ENCODE results near the gene NNMT. TPM values are rescaled to one million over a fixed set of nuclear protein-coding genes. Genes with fewer than 3 reads are reported as not detected.

Gene NNMT
- total and polyA plus RNA-seq, 8 donors = 1.2 to 244 (median 1.9) TPM

DNA sequence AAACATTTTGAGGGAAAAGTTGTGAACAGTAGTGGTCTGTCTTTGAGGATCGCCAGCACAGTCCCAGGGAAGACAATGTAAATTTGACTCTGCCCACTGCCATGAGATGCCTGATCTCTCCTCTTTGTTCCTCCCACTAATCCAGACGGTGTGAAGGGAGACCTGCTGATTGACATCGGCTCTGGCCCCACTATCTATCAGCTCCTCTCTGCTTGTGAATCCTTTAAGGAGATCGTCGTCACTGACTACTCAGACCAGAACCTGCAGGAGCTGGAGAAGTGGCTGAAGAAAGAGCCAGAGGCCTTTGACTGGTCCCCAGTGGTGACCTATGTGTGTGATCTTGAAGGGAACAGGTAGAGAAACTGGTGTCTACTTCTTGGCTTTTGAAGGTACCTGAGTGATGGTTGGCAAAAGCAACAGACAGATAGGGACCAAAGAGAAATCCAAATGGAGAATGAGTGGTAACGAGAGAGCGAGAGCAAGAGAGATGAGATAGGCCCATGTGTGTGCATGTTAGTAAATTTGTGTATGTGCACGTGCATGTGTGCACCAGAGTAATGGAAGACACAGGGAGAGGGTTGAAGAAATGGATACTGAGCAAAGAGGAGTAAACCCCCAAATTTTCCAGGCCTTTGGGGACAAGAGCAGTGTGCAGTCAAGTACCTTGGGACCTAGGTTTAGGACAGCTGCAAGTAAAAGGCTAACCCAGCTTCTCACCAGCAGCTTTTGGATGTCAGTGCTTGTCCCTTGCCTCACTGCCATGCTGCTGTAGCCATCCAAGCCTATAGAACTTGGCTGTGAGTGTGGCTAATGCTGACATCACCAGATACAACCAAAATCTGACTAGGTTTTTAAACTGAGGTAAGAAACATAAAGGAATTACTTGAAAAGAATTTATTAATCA lies 1.9 kb downstream of the NNMT start:
- peak overlapping the region; percentile 83 to 87 for H3K27ac ChIP-seq
- ATAC-seq (no peak), DNase-seq (no peak)
- H3K4me1 ChIP-seq = peaks cover 3 to 13% of the 10 kb centered on the region in 2 donors
- no peaks in the 10 kb centered on the region for H3K27me3 ChIP-seq
- TF ChIP-seq, protein P1, sequence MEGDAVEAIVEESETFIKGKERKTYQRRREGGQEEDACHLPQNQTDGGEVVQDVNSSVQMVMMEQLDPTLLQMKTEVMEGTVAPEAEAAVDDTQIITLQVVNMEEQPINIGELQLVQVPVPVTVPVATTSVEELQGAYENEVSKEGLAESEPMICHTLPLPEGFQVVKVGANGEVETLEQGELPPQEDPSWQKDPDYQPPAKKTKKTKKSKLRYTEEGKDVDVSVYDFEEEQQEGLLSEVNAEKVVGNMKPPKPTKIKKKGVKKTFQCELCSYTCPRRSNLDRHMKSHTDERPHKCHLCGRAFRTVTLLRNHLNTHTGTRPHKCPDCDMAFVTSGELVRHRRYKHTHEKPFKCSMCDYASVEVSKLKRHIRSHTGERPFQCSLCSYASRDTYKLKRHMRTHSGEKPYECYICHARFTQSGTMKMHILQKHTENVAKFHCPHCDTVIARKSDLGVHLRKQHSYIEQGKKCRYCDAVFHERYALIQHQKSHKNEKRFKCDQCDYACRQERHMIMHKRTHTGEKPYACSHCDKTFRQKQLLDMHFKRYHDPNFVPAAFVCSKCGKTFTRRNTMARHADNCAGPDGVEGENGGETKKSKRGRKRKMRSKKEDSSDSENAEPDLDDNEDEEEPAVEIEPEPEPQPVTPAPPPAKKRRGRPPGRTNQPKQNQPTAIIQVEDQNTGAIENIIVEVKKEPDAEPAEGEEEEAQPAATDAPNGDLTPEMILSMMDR (IDR thresholded peaks at IDR 0.05) = no peak
- peaks cover 0 to 13% of the 10 kb centered on the region in 2 donors for H3K36me3 ChIP-seq
- intact Hi-C loops (cut with DNase I) = no loop called here
- peak overlapping the region; percentile 10 to 32 for H3K4me3 ChIP-seq
- H3K9me3 ChIP-seq = peaks cover 0 to 2% of the 10 kb centered on the region in 2 donors

DNA sequence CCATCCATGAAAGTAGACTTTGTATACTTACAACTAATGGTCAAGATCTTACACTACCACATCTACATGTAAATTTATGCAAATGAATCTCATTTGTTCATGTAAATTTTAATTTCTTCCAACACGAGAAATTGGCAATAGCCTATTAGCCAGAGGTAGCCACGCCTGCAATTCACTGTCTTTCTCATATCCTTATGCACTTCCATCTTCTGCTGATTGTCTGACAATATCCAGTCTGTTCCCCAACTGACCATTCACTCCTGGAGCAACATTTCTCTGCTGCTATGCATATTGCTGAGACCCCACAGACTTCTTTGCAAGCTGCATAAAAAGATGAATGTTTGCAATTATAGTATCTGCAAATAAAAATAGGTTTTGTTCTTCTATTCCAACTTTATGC lies 2.5 kb downstream of the NNMT start:
- peak overlapping the region; percentile 10 to 32 for H3K4me3 ChIP-seq
- DNase-seq (no peak), ATAC-seq (no peak)
- H3K36me3 ChIP-seq = peaks cover 0 to 13% of the 10 kb centered on the region in 2 donors
- H3K27ac ChIP-seq = peak overlapping the region; percentile 83 to 87
- no peaks in the 10 kb centered on the region for H3K27me3 ChIP-seq
- peaks cover 0 to 2% of the 10 kb centered on the region in 2 donors for H3K9me3 ChIP-seq
- peaks cover 3 to 11% of the 10 kb centered on the region in 2 donors for H3K4me1 ChIP-seq
- TF ChIP-seq, protein P1 (IDR thresholded peaks at IDR 0.05) = no peak
- intact Hi-C loops (cut with DNase I) = no loop called here

DNA sequence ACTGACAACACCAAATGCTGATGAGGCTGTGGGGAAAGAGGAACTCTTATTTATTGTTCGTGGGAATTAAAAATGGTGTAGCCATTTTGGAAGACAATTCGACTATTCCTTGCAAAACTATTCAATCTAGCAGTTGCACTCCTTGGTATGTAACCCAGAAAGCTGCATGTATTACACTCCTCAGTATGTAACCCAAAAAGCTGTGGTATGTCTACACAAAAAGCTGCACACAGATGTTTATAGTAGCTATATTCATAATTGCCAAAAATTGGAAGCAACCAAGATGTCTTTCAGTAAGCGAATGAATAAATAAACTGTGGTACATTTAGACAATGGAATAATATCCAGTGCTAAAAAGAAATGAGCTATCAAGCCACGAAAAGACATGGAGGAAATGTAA lies 4.9 kb downstream of the NNMT start:
- TF ChIP-seq, protein P1 (IDR thresholded peaks at IDR 0.05) = no peak
- H3K9me3 ChIP-seq = peaks cover 0 to 2% of the 10 kb centered on the region in 2 donors
- peaks cover 0 to 9% of the 10 kb centered on the region in 2 donors for H3K4me1 ChIP-seq
- H3K27ac ChIP-seq = no peak overlapping the region
- peaks cover 0 to 13% of the 10 kb centered on the region in 2 donors for H3K36me3 ChIP-seq
- ATAC-seq = no peak
- H3K4me3 ChIP-seq = peak overlapping the region in 1 of 2 donors; percentile 32
- DNase-seq = no peak
- intact Hi-C loops (cut with DNase I) = no loop called here
- no peaks in the 10 kb centered on the region for H3K27me3 ChIP-seq

DNA sequence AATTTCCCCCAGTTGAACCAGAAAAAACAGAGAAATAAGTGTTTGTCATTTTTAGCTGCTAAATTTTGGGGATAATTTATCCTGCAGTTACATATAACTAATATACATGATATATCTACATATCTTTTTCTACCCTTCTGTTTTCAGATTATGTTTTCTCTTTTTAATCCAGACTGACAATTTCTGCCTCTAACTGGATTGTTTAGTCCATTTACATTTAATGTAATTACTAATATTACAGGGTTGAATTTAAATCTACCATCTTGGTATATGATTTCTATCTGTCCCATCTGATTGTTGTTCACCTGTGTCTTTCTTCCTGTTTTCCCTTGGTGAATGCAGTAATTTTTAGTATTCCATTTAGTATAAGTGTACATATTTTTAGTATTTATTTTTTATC lies 5.7 kb downstream of the NNMT start:
- Histone ChIP-seq H3K36me3 (peaks cover 0 to 13% of the 10 kb centered on the region in 2 donors), H3K9me3 (peaks cover 0 to 2% of the 10 kb centered on the region in 2 donors), H3K4me3 (peak overlapping the region in 1 of 2 donors; percentile 32), H3K27ac (no peak overlapping the region), H3K4me1 (peaks cover 4 to 11% of the 10 kb centered on the region in 2 donors), H3K27me3 (no peaks in the 10 kb centered on the region)
- intact Hi-C loops (cut with DNase I) = no loop called here
- TF ChIP-seq, protein P1 (IDR thresholded peaks at IDR 0.05) = no peak
- no peak for DNase-seq
- no peak for ATAC-seq

DNA sequence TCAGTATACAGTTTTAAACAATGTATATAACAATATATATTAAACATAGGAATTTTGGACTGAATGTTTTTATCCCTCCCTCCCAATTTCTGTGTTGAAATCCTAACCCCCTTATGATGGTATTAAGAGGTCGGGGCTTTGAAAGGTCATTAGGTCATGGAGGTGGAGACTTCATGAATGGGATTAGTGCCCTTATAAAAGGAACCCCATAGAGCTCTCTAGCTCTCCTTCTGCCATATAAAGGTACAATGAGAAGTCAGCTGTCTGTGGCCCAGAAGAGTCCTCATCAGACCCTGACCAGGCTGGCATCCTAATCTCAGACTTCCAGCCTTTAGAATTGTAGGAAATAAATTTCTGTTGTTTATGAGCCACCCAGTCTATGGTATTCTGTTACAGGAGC lies 6.5 kb downstream of the NNMT start:
- no peak for DNase-seq
- TF ChIP-seq, protein P1 (IDR thresholded peaks at IDR 0.05) = no peak
- H3K4me3 ChIP-seq = peak overlapping the region in 1 of 2 donors; percentile 32
- H3K36me3 ChIP-seq = peaks cover 0 to 13% of the 10 kb centered on the region in 2 donors
- no peak overlapping the region for H3K27ac ChIP-seq
- peaks cover 0 to 2% of the 10 kb centered on the region in 2 donors for H3K9me3 ChIP-seq
- intact Hi-C loops (cut with DNase I) = no loop called here
- ATAC-seq = no peak
- no peaks in the 10 kb centered on the region for H3K27me3 ChIP-seq
- H3K4me1 ChIP-seq = peaks cover 7 to 18% of the 10 kb centered on the region in 2 donors

Measured in left lung (tissue), 10 donors.